WTC11 (cell line): ENCODE data around the gene IFITM2. TPM values are rescaled to one million over a fixed set of nuclear protein-coding genes. Genes with fewer than 3 reads are reported as not detected.
"Not testable (repeated sequence)": the region's sequence is repeated elsewhere in the genome, so short reads cannot be mapped to it uniquely, and the experiment has no call there.

ENCODE experiments used
- ATAC-seq: fragments of 200-7000 bp; cut with Tn5 transposase; 2 replicates; pipeline ENCODE4 v1.10.0; 2021; ENCODE audit warnings: mild to moderate bottlenecking, moderate library complexity
- CTCF ChIA-PET: fragments of 300-600 bp; sonication (Branson Sonifier 250); formaldehyde crosslinking; loops from one replicate; lab custom pipeline; 2021; ENCODE audit warnings: antibody characterized with exemption; lab: Charles Lee
- POLR2A ChIA-PET: fragments of 350-600 bp; sonication (Branson Sonifier 250); formaldehyde crosslinking; loops from one replicate; lab custom pipeline; 2021; ENCODE audit warnings: antibody characterized with exemption; lab: Charles Lee
- DNase-seq: peaks from one replicate; pipeline ENCODE4 v3.0.0; 2021; ENCODE audit warnings: low spot score
- H3K27ac Mint-ChIP-seq: 2 replicates; pipeline ENCODE4 v1.8.0; 2021; ENCODE audit warnings: mixed read lengths
- H3K27me3 Mint-ChIP-seq: 2 replicates; pipeline ENCODE4 v1.8.0; 2021; ENCODE audit warnings: low read depth, mild to moderate bottlenecking, moderate library complexity, mixed read lengths
- H3K36me3 Mint-ChIP-seq: 2 replicates; pipeline ENCODE4 v1.8.0; 2021; ENCODE audit warnings: mixed read lengths
- H3K4me1 Mint-ChIP-seq: 2 replicates; pipeline ENCODE4 v1.8.0; 2022; ENCODE audit warnings: mixed read lengths
- H3K4me3 Mint-ChIP-seq: 2 replicates; pipeline ENCODE4 v1.8.0; 2021; ENCODE audit warnings: mild to moderate bottlenecking, moderate library complexity, mixed read lengths
- H3K9me3 Mint-ChIP-seq: 2 replicates; pipeline ENCODE4 v1.8.0; 2021; ENCODE audit warnings: mixed read lengths
- ATF1 ChIP-seq: sonication (generic); formaldehyde crosslinking; IDR thresholded peaks from 2 replicates; pipeline ENCODE4 v1.8.1; 2023; ENCODE audit warnings: mild to moderate bottlenecking, moderate library complexity, missing genetic modification reagents
- CBFB ChIP-seq: sonication (generic); formaldehyde crosslinking; IDR thresholded peaks from 2 replicates; pipeline ENCODE4 v1.8.1; 2022; ENCODE audit warnings: mild to moderate bottlenecking, low read depth, missing genetic modification reagents
- EMX1 ChIP-seq: fragments of 250-450 bp; sonication (Bioruptor Pico); IDR thresholded peaks from 2 replicates; pipeline ENCODE4 v1.8.0; 2021; ENCODE audit warnings: mild to moderate bottlenecking
- ETV6 ChIP-seq: sonication (generic); formaldehyde crosslinking; IDR thresholded peaks from 2 replicates; pipeline ENCODE4 v1.8.1; 2022; ENCODE audit warnings: mild to moderate bottlenecking, missing genetic modification reagents
- GABPB1 ChIP-seq: sonication (generic); formaldehyde crosslinking; IDR thresholded peaks from 2 replicates; pipeline ENCODE4 v1.8.1; 2023; ENCODE audit warnings: mild to moderate bottlenecking, missing genetic modification reagents
- NFYB ChIP-seq: sonication (generic); formaldehyde crosslinking; conservative IDR thresholded peaks from 2 replicates; pipeline ENCODE4 v1.8.0; 2022; ENCODE audit warnings: low read depth, missing genetic modification reagents
- SMAD3 ChIP-seq: sonication (generic); formaldehyde crosslinking; IDR thresholded peaks from 2 replicates; pipeline ENCODE4 v1.8.0; 2022; ENCODE audit warnings: missing genetic modification reagents, mild to moderate bottlenecking, borderline replicate concordance
- TCF7 ChIP-seq: sonication (generic); formaldehyde crosslinking; IDR thresholded peaks from 2 replicates; pipeline ENCODE4 v1.8.0; 2022; ENCODE audit warnings: mild to moderate bottlenecking, low read depth, missing genetic modification reagents, moderate library complexity
- TEAD1 ChIP-seq: sonication (generic); formaldehyde crosslinking; IDR thresholded peaks from 2 replicates; pipeline ENCODE4 v1.8.0; 2022; ENCODE audit warnings: mild to moderate bottlenecking, missing genetic modification reagents
- TEAD4 ChIP-seq: sonication (generic); formaldehyde crosslinking; IDR thresholded peaks from 2 replicates; pipeline ENCODE4 v1.8.0; 2022; ENCODE audit warnings: mild to moderate bottlenecking, missing genetic modification reagents
- ZNF219 ChIP-seq: sonication (generic); formaldehyde crosslinking; IDR thresholded peaks from 2 replicates; pipeline ENCODE4 v1.8.0; 2023; ENCODE audit warnings: missing genetic modification reagents, mild to moderate bottlenecking, borderline replicate concordance
- ZNF317 ChIP-seq: sonication (generic); formaldehyde crosslinking; IDR thresholded peaks from 2 replicates; pipeline ENCODE4 v1.8.1; 2023; ENCODE audit warnings: low read depth, mild to moderate bottlenecking, moderate library complexity, missing genetic modification reagents, borderline replicate concordance
- ZNF423 ChIP-seq: fragments of 250-450 bp; sonication (Bioruptor Pico); IDR thresholded peaks from 2 replicates; pipeline ENCODE4 v2.1.2; 2022; ENCODE audit warnings: mild to moderate bottlenecking, moderate library complexity
- ZNF671 ChIP-seq: fragments of 250-450 bp; sonication (Bioruptor Pico); IDR thresholded peaks from 2 replicates; pipeline ENCODE4 v1.8.0; 2021; ENCODE audit warnings: mild to moderate bottlenecking
- total RNA-seq: library from RNA; stranded (reverse); gene quantifications from 3 replicates; pipeline ENCODE4 v1.2.3, GENCODE V29; 2021
- TF ChIP-seq, protein P1 (sequence below): sonication (generic); formaldehyde crosslinking; IDR thresholded peaks from 2 replicates; pipeline ENCODE4 v1.8.0; 2023; ENCODE audit warnings: missing genetic modification reagents
- TF ChIP-seq, protein P2 (sequence below): sonication (generic); formaldehyde crosslinking; conservative IDR thresholded peaks from 2 replicates; pipeline ENCODE4 v1.8.1; 2022; ENCODE audit warnings: mild to moderate bottlenecking, missing genetic modification reagents
- TF ChIP-seq, protein P3 (sequence below): sonication (generic); formaldehyde crosslinking; IDR thresholded peaks from 2 replicates; pipeline ENCODE4 v1.8.0; 2022; ENCODE audit warnings: missing genetic modification reagents

The IFITM2 gene
- total RNA-seq, 1 experiment from 2014 or later = 436 TPM

DNA sequence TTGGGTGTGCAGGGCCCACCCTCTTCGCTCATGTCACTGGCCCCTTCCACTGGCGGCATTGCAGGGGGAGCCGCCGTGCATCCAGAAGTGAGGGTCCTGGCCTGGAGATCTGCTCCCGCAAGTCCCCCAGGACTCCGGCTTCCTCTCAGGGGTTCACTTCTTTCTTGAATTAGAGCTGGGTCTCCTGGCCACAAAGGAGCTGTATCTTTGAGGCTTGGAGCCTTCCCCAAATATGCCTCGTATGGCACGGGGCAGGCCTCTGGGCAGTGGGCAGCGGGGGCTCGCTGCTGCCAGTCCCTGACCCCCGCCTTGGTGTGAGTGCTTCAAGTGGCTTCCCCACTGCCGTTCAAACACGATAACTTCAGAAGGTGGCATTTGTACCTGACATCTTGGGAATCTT is 20.4 kb downstream of the IFITM2 start:
- Mint-ChIP-seq H3K9me3 (peaks cover 24% of the 10 kb centered on the region), H3K4me3 (no peak overlapping the region), H3K27ac (no peak overlapping the region; the same call in 1 of the 2 replicates), H3K36me3 (peaks cover 24% of the 10 kb centered on the region), H3K4me1 (peaks cover 42% of the 10 kb centered on the region), H3K27me3 (peaks cover 8% of the 10 kb centered on the region)
- CTCF ChIA-PET = interaction anchor here (1.2 to 1.4 kb wide), 2 partner anchors 26 to 77 kb away, joined by 3 to 5 read pairs; no protein-coding TSS in a partner anchor
- POLR2A ChIA-PET = no interaction called here
- ATAC-seq (no peak), DNase-seq (no peak)
- TF ChIP-seq, protein P1, sequence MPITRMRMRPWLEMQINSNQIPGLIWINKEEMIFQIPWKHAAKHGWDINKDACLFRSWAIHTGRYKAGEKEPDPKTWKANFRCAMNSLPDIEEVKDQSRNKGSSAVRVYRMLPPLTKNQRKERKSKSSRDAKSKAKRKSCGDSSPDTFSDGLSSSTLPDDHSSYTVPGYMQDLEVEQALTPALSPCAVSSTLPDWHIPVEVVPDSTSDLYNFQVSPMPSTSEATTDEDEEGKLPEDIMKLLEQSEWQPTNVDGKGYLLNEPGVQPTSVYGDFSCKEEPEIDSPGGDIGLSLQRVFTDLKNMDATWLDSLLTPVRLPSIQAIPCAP (CRISPR knock-in tag) = no peak
- TF ChIP-seq ZNF317 (CRISPR knock-in tag) (no peak), TEAD1 (no peak), ATF1 (CRISPR knock-in tag) (no peak), CBFB (CRISPR knock-in tag) (no peak), ZNF423 (no peak), EMX1 (CRISPR knock-in tag) (no peak), ZNF671 (CRISPR knock-in tag) (no peak), TCF7 (CRISPR knock-in tag) (no peak), ZNF219 (no peak), GABPB1 (no peak), ETV6 (CRISPR knock-in tag) (no peak)
- TF ChIP-seq, protein P2, sequence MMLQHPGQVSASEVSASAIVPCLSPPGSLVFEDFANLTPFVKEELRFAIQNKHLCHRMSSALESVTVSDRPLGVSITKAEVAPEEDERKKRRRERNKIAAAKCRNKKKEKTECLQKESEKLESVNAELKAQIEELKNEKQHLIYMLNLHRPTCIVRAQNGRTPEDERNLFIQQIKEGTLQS (CRISPR knock-in tag) = no peak
- TF ChIP-seq, protein P3, sequence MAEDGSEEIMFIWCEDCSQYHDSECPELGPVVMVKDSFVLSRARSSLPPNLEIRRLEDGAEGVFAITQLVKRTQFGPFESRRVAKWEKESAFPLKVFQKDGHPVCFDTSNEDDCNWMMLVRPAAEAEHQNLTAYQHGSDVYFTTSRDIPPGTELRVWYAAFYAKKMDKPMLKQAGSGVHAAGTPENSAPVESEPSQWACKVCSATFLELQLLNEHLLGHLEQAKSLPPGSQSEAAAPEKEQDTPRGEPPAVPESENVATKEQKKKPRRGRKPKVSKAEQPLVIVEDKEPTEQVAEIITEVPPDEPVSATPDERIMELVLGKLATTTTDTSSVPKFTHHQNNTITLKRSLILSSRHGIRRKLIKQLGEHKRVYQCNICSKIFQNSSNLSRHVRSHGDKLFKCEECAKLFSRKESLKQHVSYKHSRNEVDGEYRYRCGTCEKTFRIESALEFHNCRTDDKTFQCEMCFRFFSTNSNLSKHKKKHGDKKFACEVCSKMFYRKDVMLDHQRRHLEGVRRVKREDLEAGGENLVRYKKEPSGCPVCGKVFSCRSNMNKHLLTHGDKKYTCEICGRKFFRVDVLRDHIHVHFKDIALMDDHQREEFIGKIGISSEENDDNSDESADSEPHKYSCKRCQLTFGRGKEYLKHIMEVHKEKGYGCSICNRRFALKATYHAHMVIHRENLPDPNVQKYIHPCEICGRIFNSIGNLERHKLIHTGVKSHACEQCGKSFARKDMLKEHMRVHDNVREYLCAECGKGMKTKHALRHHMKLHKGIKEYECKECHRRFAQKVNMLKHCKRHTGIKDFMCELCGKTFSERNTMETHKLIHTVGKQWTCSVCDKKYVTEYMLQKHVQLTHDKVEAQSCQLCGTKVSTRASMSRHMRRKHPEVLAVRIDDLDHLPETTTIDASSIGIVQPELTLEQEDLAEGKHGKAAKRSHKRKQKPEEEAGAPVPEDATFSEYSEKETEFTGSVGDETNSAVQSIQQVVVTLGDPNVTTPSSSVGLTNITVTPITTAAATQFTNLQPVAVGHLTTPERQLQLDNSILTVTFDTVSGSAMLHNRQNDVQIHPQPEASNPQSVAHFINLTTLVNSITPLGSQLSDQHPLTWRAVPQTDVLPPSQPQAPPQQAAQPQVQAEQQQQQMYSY (CRISPR knock-in tag) = no peak

DNA sequence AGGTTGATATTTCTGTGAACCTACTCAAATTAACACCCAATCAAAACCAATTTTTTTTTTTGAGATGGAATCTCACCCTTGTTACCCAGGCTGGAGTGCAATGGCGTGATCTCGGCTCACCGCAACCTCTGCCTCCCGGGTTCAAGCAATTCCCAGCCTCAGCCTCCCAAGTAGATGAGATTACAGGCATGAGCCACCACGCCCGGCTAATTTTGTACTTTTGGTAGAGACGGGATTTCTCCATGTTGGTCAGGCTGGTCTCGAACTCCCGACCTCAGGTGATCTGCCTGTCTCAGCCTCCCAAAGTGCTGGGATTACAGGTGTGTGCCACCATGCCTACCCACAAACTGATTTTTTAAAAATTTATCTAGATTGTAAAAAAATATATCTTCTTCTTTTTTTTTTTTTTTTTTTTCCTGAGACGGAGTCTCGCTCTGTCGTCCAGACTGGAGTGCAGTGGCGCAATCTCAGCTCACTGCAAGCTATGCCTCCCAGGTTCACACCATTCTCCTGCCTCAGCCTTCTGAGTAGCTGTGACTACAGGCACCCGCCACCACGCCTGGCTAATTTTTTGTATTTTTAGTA is 21.0 kb downstream of the IFITM2 start:
- not testable (repeated sequence) for ATAC-seq, DNase-seq, H3K27ac Mint-ChIP-seq, H3K4me3 Mint-ChIP-seq
- Mint-ChIP-seq H3K36me3 (peaks cover 30% of the 10 kb centered on the region), H3K9me3 (peaks cover 30% of the 10 kb centered on the region), H3K4me1 (peaks cover 48% of the 10 kb centered on the region), H3K27me3 (peaks cover 10% of the 10 kb centered on the region)
- CTCF ChIA-PET = interaction anchor here (0.6 to 2.1 kb wide), 7 partner anchors 12 to 78 kb away, joined by 3 to 10 read pairs (median 4); partner anchors contain the start of gene IFITM2
- POLR2A ChIA-PET = interaction anchor here (0.7 kb wide), 1 partner anchor 9 kb away, joined by 4 read pairs; no protein-coding TSS in a partner anchor

DNA sequence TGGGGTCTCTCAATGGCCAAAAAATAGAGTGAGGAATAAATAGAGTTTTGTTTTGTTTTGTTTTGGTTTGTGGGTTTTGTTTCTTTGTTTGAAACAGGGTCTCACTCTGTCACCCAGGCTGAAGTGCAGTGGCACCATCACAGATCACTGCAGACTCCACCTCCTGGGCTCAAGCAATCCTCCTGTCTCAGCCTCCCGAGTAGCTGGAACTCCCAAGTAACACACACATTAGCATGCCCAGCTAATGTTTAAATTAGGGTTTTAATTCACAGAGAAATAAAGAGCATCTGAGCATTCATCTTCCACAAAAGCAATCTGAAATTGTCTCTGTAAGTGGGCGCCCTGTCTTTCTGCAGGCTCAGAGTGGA is 22.3 kb downstream of the IFITM2 start:
- no peak for DNase-seq
- POLR2A ChIA-PET = interaction anchor here (1.0 to 1.2 kb wide), 2 partner anchors 10 to 26 kb away, joined by 3 to 4 read pairs; no protein-coding TSS in a partner anchor

More for the DNA sequence above, 22.3 kb downstream of the IFITM2 start:
- ATAC-seq = no peak
- peaks cover 30% of the 10 kb centered on the region for H3K36me3 Mint-ChIP-seq
- TF ChIP-seq SMAD3 (no peak), TEAD4 (CRISPR knock-in tag) (no peak), NFYB (CRISPR knock-in tag) (no peak)
- TF ChIP-seq, all 79 proteins: peak for 0
- CTCF ChIA-PET = interaction anchor here (1.2 to 2.1 kb wide), 4 partner anchors 10 to 79 kb away, joined by 3 to 10 read pairs (median 4); no protein-coding TSS in a partner anchor
- H3K27me3 Mint-ChIP-seq = peaks cover 10% of the 10 kb centered on the region
- H3K4me3 Mint-ChIP-seq = no peak overlapping the region
- peaks cover 30% of the 10 kb centered on the region for H3K9me3 Mint-ChIP-seq
- H3K4me1 Mint-ChIP-seq = peaks cover 51% of the 10 kb centered on the region
- H3K27ac Mint-ChIP-seq = peak overlapping the region; percentile 70; the same call in 1 of the 2 replicates
